Fibroblast of lung (primary cell): Measurements from ENCODE around the gene PARP2. TPM values are rescaled to one million over a fixed set of nuclear protein-coding genes. Genes with fewer than 3 reads are reported as not detected.

Experiments used
- DNase-seq, 2 donors: peaks; one replicate each; pipeline versions ENCODE4 v3.0.0 to v3.0.0-alpha.2; 2010; ENCODE audit warnings: low read depth in 2 of 2
- H2AFZ ChIP-seq: 2 replicates; pipeline ENCODE4 v1.5.1; 2012; ENCODE audit warnings: low read length, control low read depth, inconsistent platforms
- H3K27ac ChIP-seq: 2 replicates; pipeline ENCODE4 v1.5.1; 2011; ENCODE audit warnings: low read length, control low read depth; ENCODE audit not compliant: insufficient read depth
- H3K27me3 ChIP-seq: 2 replicates; pipeline ENCODE4 v1.5.1; 2011; ENCODE audit warnings: mild to moderate bottlenecking, low read length; ENCODE audit not compliant: control insufficient read depth, insufficient read depth
- H3K36me3 ChIP-seq: 2 replicates; pipeline ENCODE4 v1.5.1; 2011; ENCODE audit warnings: low read length; ENCODE audit not compliant: control insufficient read depth, insufficient read depth
- H3K4me1 ChIP-seq: 2 replicates; pipeline ENCODE4 v1.5.1; 2011; ENCODE audit warnings: low read length; ENCODE audit not compliant: control insufficient read depth, insufficient read depth; ENCODE audit errors: extremely low read depth
- H3K4me2 ChIP-seq: 2 replicates; pipeline ENCODE4 v1.5.1; 2011; ENCODE audit warnings: low read length, control low read depth; ENCODE audit not compliant: insufficient read depth; ENCODE audit errors: extremely low read depth
- H3K4me3 ChIP-seq, 4 experiments: fragments of 200-600 bp in 1 of 4; sonication (generic) in 1 of 4; replicated peaks in 1 of 4; 2 replicates each; pipeline ENCODE4 v1.5.1; 2011 to 2016; ENCODE audit warnings: low read length in 4 of 4, low read depth in 3 of 4, mild to moderate bottlenecking in 3 of 4, control low read depth in 2 of 4, inconsistent platforms in 1 of 4, mixed read lengths in 1 of 4; ENCODE audit not compliant: insufficient read depth in 1 of 4; ENCODE audit errors: control extremely low read depth in 1 of 4
- H3K79me2 ChIP-seq: 2 replicates; pipeline ENCODE4 v1.5.1; 2012; ENCODE audit warnings: mild to moderate bottlenecking, low read length, inconsistent platforms; ENCODE audit not compliant: control insufficient read depth, insufficient read depth
- H3K9ac ChIP-seq: 2 replicates; pipeline ENCODE4 v1.5.1; 2011; ENCODE audit warnings: mild to moderate bottlenecking, low read length, control low read depth; ENCODE audit not compliant: insufficient read depth
- H3K9me3 ChIP-seq: 2 replicates; pipeline ENCODE4 v1.5.1; 2012; ENCODE audit warnings: low read depth, low read length; ENCODE audit not compliant: control insufficient read depth, insufficient read depth
- H4K20me1 ChIP-seq: 2 replicates; pipeline ENCODE4 v1.5.1; 2011; ENCODE audit warnings: low read length; ENCODE audit not compliant: control insufficient read depth, insufficient read depth; ENCODE audit errors: extremely low read depth
- CTCF ChIP-seq, 2 donors: IDR thresholded peaks in 1 of 2; conservative IDR thresholded peaks in 1 of 2; 1 replicate in 1 of 2; 2 replicates in 1 of 2; pipeline ENCODE4 v1.5.1; 2011 to 2012; ENCODE audit warnings: low read length in 2 of 2, control low read depth in 1 of 2, inconsistent platforms in 1 of 2, low read depth in 1 of 2, mild to moderate bottlenecking in 1 of 2
- EZH2 ChIP-seq: IDR thresholded peaks from 2 replicates; pipeline ENCODE4 v1.5.1; 2012; ENCODE audit warnings: low read length, control low read depth, mild to moderate bottlenecking; ENCODE audit errors: missing control alignments
- polyA plus RNA-seq, 2 donors: library from polyadenylated mRNA; depleted of rRNA in 1 of 2; stranded (reverse) in 1 of 2; unstranded in 1 of 2; fragments of >200 nt; gene quantifications; 2 replicates each; pipeline ENCODE4 v1.2.1, GENCODE V29; 2011 to 2012; ENCODE audit warnings: missing spikeins in 1 of 2
- total RNA-seq: library from RNA; depleted of rRNA; stranded (reverse); fragments of >200 nt; gene quantifications from 2 replicates; pipeline ENCODE4 v1.2.1, GENCODE V29; 2014

PARP2 gene
- total and polyA plus RNA-seq, 2 donors (not counting 1 experiment from before 2014, with no cell fraction given), result 6.6 to 16.9 TPM

- Histone ChIP-seq H3K36me3 (no peaks in the 10 kb centered on the region), H3K79me2 (peaks cover 5% of the 10 kb centered on the region), H3K9me3 (no peaks in the 10 kb centered on the region), H3K4me1 (peaks cover 4% of the 10 kb centered on the region), H3K4me2 (peak overlapping the region; percentile 75), H3K4me3 (peak overlapping the region; percentile 48 to 76 (median 66)), H4K20me1 (no peaks in the 10 kb centered on the region), H2AFZ (peak overlapping the region; percentile 35), H3K9ac (peak overlapping the region; percentile 65), H3K27me3 (no peaks in the 10 kb centered on the region), H3K27ac (peak overlapping the region; percentile 76)
- no peak for TF ChIP-seq EZH2
- TF ChIP-seq CTCF (conservative IDR thresholded peaks at IDR 0.05 in 1 of 2, IDR thresholded peaks at IDR 0.05 in 1 of 2; ENCODE audit: low read depth in 1 of 2, low read length in 2 of 2), result no peak
- DNase-seq, result peak; percentile 33 to 44
Measured at GRCh38 chr14:20343862-20344220, 406 bp downstream of the PARP2 start.

GRCh38 chr14:20345366-20345765 lies 1.9 kb downstream of the PARP2 start:
- Histone ChIP-seq H3K9me3 (no peaks in the 10 kb centered on the region), H4K20me1 (no peaks in the 10 kb centered on the region)
- DNase-seq, result no peak

GRCh38 chr14:20346713-20347112 lies 3.3 kb downstream of the PARP2 start:
- Histone ChIP-seq H2AFZ (no peak overlapping the region), H3K9me3 (no peaks in the 10 kb centered on the region), H4K20me1 (no peaks in the 10 kb centered on the region), H3K79me2 (peaks cover 5% of the 10 kb centered on the region), H3K4me3 (no peak overlapping the region), H3K36me3 (no peaks in the 10 kb centered on the region), H3K9ac (no peak overlapping the region), H3K27ac (no peak overlapping the region), H3K4me1 (peaks cover 1% of the 10 kb centered on the region), H3K4me2 (no peak overlapping the region), H3K27me3 (no peaks in the 10 kb centered on the region)
- no peak for TF ChIP-seq CTCF (conservative IDR thresholded peaks at IDR 0.05 in 1 of 2, IDR thresholded peaks at IDR 0.05 in 1 of 2; ENCODE audit: low read depth in 1 of 2, low read length in 2 of 2)
- TF ChIP-seq EZH2, result no peak
- DNase-seq, result no peak

More at GRCh38 chr14:20345366-20345765, 1.9 kb downstream of the PARP2 start:
- Histone ChIP-seq H3K27me3 (no peaks in the 10 kb centered on the region), H3K9ac (no peak overlapping the region), H2AFZ (no peak overlapping the region), H3K36me3 (no peaks in the 10 kb centered on the region), H3K4me3 (no peak overlapping the region), H3K27ac (no peak overlapping the region), H3K4me2 (no peak overlapping the region), H3K79me2 (peaks cover 5% of the 10 kb centered on the region), H3K4me1 (peaks cover 4% of the 10 kb centered on the region)
- TF ChIP-seq EZH2 (no peak), CTCF (conservative IDR thresholded peaks at IDR 0.05 in 1 of 2, IDR thresholded peaks at IDR 0.05 in 1 of 2; ENCODE audit: low read depth in 1 of 2, low read length in 2 of 2) (no peak)
